ENCODE measurements around the gene GLIPR1L1.

GLIPR1L1 gene

DNA sequence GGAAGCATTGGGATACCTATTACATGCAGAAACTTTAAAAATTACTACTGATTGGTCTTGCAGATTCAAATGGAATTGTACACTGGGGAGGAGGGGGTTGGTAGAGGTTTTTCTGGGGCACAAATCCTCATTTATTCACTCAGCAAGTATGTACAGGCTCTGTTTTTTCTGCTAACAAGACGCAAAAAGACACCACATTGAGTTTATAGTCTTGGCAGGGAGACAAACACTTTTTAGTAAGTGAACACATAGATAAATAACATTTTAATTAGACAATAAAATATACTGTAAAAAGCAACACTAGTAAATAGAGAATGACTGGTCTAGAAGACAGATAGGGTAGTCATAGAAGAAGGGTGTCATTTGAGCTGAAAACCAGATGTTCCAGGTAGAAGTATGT lies 80.2 kb downstream of the GLIPR1L1 start:
- Histone ChIP-seq H2AFZ (ENCODE audit: low read depth) (no peak overlapping the region), H3K9ac (no peak overlapping the region), H3K4me2 (no peak overlapping the region), H3K36me3 (ENCODE audit: insufficient read depth) (no peaks in the 10 kb centered on the region), H3K27ac (no peak overlapping the region), H4K20me1 (ENCODE audit: insufficient read depth) (no peaks in the 10 kb centered on the region), H3K27me3 (ENCODE audit: insufficient read depth, low read depth) (no peaks in the 10 kb centered on the region), H3K79me2 (ENCODE audit: insufficient read depth, low read depth) (no peaks in the 10 kb centered on the region), H3K4me3 (IDR thresholded peaks at IDR 0.05; ENCODE audit: insufficient read depth, low read depth, low read length) (no peak overlapping the region), H3K4me1 (ENCODE audit: low read depth, poor library complexity, severe bottlenecking) (no peaks in the 10 kb centered on the region)
- TF ChIP-seq, protein P1, sequence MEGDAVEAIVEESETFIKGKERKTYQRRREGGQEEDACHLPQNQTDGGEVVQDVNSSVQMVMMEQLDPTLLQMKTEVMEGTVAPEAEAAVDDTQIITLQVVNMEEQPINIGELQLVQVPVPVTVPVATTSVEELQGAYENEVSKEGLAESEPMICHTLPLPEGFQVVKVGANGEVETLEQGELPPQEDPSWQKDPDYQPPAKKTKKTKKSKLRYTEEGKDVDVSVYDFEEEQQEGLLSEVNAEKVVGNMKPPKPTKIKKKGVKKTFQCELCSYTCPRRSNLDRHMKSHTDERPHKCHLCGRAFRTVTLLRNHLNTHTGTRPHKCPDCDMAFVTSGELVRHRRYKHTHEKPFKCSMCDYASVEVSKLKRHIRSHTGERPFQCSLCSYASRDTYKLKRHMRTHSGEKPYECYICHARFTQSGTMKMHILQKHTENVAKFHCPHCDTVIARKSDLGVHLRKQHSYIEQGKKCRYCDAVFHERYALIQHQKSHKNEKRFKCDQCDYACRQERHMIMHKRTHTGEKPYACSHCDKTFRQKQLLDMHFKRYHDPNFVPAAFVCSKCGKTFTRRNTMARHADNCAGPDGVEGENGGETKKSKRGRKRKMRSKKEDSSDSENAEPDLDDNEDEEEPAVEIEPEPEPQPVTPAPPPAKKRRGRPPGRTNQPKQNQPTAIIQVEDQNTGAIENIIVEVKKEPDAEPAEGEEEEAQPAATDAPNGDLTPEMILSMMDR (conservative IDR thresholded peaks at IDR 0.05; ENCODE audit: low read depth, low read length): no peak

DNA sequence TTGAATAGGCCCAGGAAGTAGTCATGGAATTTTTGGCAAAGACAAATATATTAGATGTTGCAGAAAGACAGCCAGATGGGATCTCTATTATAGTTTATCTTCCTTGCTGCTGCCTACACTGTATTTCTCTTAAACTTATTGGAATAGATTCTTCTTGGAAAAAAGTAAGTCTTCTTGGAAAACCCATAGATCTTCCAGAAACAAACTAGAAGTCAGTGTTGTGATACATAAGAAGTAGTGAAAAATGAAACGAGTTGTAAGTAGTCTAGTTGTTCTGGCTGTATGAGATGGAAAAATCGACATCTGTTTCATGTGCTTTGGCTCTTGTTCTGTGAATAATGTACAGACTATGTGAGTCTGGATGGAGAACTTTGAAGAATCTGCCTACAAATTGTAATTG lies 85.4 kb downstream of the GLIPR1L1 start:
- Histone ChIP-seq H3K4me2 (no peak overlapping the region), H3K4me1 (ENCODE audit: low read depth, poor library complexity, severe bottlenecking) (no peaks in the 10 kb centered on the region), H3K36me3 (ENCODE audit: insufficient read depth) (no peaks in the 10 kb centered on the region), H3K79me2 (ENCODE audit: insufficient read depth, low read depth) (no peaks in the 10 kb centered on the region), H3K27me3 (ENCODE audit: insufficient read depth, low read depth) (no peaks in the 10 kb centered on the region), H2AFZ (ENCODE audit: low read depth) (no peak overlapping the region), H3K27ac (no peak overlapping the region), H4K20me1 (ENCODE audit: insufficient read depth) (no peaks in the 10 kb centered on the region), H3K4me3 (IDR thresholded peaks at IDR 0.05; ENCODE audit: insufficient read depth, low read depth, low read length) (no peak overlapping the region), H3K9ac (no peak overlapping the region)
- TF ChIP-seq, protein P1 (conservative IDR thresholded peaks at IDR 0.05; ENCODE audit: low read depth, low read length): no peak

Data from KMS-11 (cell line).